ENCODE measurements around the gene AGBL4. TPM values are rescaled to one million over a fixed set of nuclear protein-coding genes. Genes with fewer than 3 reads are reported as not detected.

The AGBL4 gene
- total and polyA plus RNA-seq, 2 of the 4 experiments (the other 2 are of a cell fraction), result not detected

- CTCF ChIA-PET, result no interaction called here
Observed at GRCh38 chr1:48792961-48793360, 1230.8 kb downstream of the AGBL4 start.

More at GRCh38 chr1:48792961-48793360, 1230.8 kb downstream of the AGBL4 start:
- Histone ChIP-seq H3K4ac (ENCODE audit: low read depth, low read length) (no peak overlapping the region), H3K18ac (ENCODE audit: low read depth, low read length) (no peak overlapping the region), H4K8ac (ENCODE audit: low read depth in 2 of 2, low read length in 2 of 2) (no peak overlapping the region), H3K36me3 (ENCODE audit: control insufficient read depth, insufficient read depth, low read length) (no peaks in the 10 kb centered on the region), H2AK9ac (replicated peaks; ENCODE audit: low read depth, low read length, poor library complexity) (no peak overlapping the region), H3K4me1 (ENCODE audit: control insufficient read depth, insufficient read depth, low read length) (no peaks in the 10 kb centered on the region), H4K5ac (ENCODE audit: low read depth, low read length) (no peak overlapping the region), H3K4me2 (ENCODE audit: low read depth, low read length) (no peak overlapping the region), H3K9me3 (ENCODE audit: control insufficient read depth, insufficient read depth, low read length) (no peaks in the 10 kb centered on the region; the same call in 1 of the 2 replicates), H2AK5ac (ENCODE audit: low read depth, low read length) (no peak overlapping the region), H3K23ac (ENCODE audit: low read depth, low read length) (no peak overlapping the region), H3K56ac (ENCODE audit: extremely low read depth, insufficient read depth, low read length) (no peak overlapping the region), H3K4me3 (ENCODE audit: insufficient read depth, low read depth, low read length) (no peak overlapping the region), H2BK120ac (ENCODE audit: low read depth, low read length) (no peak overlapping the region), H3K27ac (ENCODE audit: insufficient read depth, low read length) (no peak overlapping the region), H4K20me1 (ENCODE audit: insufficient read depth, low read length) (no peaks in the 10 kb centered on the region), H3K9ac (ENCODE audit: low read depth, low read length) (no peak overlapping the region), H2AFZ (replicated peaks; ENCODE audit: low read length, poor library complexity) (no peak overlapping the region), H3K14ac (replicated peaks; ENCODE audit: low read depth, low read length) (no peak overlapping the region), H3K9me1 (ENCODE audit: insufficient read depth, low read length) (no peaks in the 10 kb centered on the region), H2BK15ac (ENCODE audit: low read depth, low read length) (no peak overlapping the region), H3K27me3 (ENCODE audit: control insufficient read depth, insufficient read depth, low read length) (no peaks in the 10 kb centered on the region), H2BK5ac (ENCODE audit: low read depth, low read length, poor library complexity, severe bottlenecking) (no peak overlapping the region), H3K79me1 (ENCODE audit: low read depth in 1 of 2, low read length in 2 of 2) (no peaks in the 10 kb centered on the region), H2BK20ac (ENCODE audit: low read depth, low read length) (no peak overlapping the region), H4K91ac (ENCODE audit: insufficient read depth, low read depth, low read length) (no peak overlapping the region)
- POLR2A ChIA-PET (ENCODE audit: unreplicated experiment), result no interaction called here
- DNase-seq (no peak), ATAC-seq (ENCODE audit: low read depth) (no peak)
- 0% methylated on average over 1 of the region's 1 CpG; no CpG with 5 or more reads in 1 of the 2 experiments for WGBS, 2 experiments (ENCODE audit: extremely low coverage in 2 of 2, insufficient read length in 1 of 2)
- no TSS peak for BruUV-seq (replicated peaks)
- TF ChIP-seq CHD1 (IDR thresholded peaks at IDR 0.05; ENCODE audit: low read depth, low read length) (no peak), RAD21 (IDR thresholded peaks at IDR 0.05; ENCODE audit: low read length) (no peak), BHLHE40 (IDR thresholded peaks at IDR 0.05; ENCODE audit: low read depth, low read length) (no peak), NFE2L2 (IDR thresholded peaks at IDR 0.05; ENCODE audit: low read depth, low read length) (no peak), MAFK (IDR thresholded peaks at IDR 0.05; ENCODE audit: low read depth, low read length) (no peak), CTCF (conservative IDR thresholded peaks at IDR 0.05; ENCODE audit: low read depth, low read length) (no peak), RCOR1 (IDR thresholded peaks at IDR 0.05; ENCODE audit: insufficient replicate concordance, low read length) (no peak), POLR2A (IDR thresholded peaks at IDR 0.05; ENCODE audit: low read depth, low read length) (no peak), MXI1 (IDR thresholded peaks at IDR 0.05; ENCODE audit: borderline replicate concordance, low read depth, low read length) (no peak)
- intact Hi-C loops (cut with micrococcal nuclease) (no loop called here), dilution Hi-C loops (cut with HindIII; ENCODE audit: low sequenced_read_pairs, unreplicated experiment) (no loop called here), in situ Hi-C loops (cut with MboI; ENCODE audit: low sequenced_read_pairs) (no loop called here)
